Activated CD4-positive, alpha-beta T cell treated with anti-CD3 and anti-CD28 coated beads, Interleukin-2, amount 10 ng/mL, durations not matched to agents 24 days and 14 days (primary cell): ENCODE results near the gene SCN5A. TPM values are rescaled to one million over a fixed set of nuclear protein-coding genes. Genes with fewer than 3 reads are reported as not detected.

Experiments used
- DNase-seq: peaks from one replicate; pipeline ENCODE4 v3.0.0; 2022
- H3K27ac Mint-ChIP-seq: one replicate; pipeline ENCODE4 v1.8.0; 2022; ENCODE audit warnings: mild to moderate bottlenecking, mixed read lengths
- H3K27me3 Mint-ChIP-seq: one replicate; pipeline ENCODE4 v1.8.0; 2022; ENCODE audit warnings: mixed read lengths
- H3K36me3 Mint-ChIP-seq: one replicate; pipeline ENCODE4 v1.8.0; 2022; ENCODE audit warnings: low read depth, mild to moderate bottlenecking, mixed read lengths
- H3K4me1 Mint-ChIP-seq: one replicate; pipeline ENCODE4 v1.8.0; 2021; ENCODE audit warnings: mixed read lengths
- H3K4me3 Mint-ChIP-seq: one replicate; pipeline ENCODE4 v1.8.0; 2022; ENCODE audit warnings: mild to moderate bottlenecking, moderate library complexity, mixed read lengths
- H3K9me3 Mint-ChIP-seq: one replicate; pipeline ENCODE4 v1.8.0; 2021; ENCODE audit warnings: mixed read lengths
- intact Hi-C: fragments of 100-400 bp; cut with micrococcal nuclease; formaldehyde crosslinking; loops from one replicate; pipeline ENCODE4 v1.15.1; 2023
- total RNA-seq: library from RNA; stranded (reverse); gene quantifications from 2 replicates; pipeline ENCODE4 v1.2.3, GENCODE V29; 2022

Gene SCN5A
- total RNA-seq, 1 donor from 2014 or later, result not detected

DNA sequence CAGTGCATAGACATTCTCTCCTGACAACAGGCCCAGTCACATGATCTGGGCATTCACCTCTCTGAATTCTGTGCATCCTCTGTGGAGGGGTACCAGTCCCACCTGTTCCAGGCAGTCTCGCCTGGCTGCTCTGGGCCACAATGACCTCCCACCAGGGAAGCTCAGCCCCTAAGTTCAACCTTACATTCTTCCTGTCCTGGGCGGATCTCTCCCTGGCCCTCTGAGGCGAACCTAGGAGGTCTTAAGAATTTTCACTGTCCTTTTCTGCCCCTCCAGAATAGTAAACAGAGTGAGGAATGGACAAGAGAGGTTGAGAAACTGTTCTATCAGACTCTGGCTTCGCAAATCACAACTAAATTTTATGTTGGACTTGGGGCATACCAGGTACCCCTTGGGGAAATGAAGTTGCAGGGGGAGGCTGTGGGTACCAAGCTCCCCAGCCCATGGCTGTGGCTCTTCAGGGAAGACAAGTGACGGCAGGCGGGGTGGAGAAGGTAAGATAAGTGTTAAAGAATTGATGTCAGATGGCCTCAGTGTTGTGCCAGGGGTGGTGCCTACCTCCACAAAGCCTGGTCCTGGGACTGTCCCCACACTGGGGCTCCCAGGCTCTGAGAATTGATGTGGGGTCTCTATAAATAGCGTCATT lies 5.3 kb downstream of the SCN5A start:
- peaks cover 2% of the 10 kb centered on the region for H3K4me1 Mint-ChIP-seq
- no peak for DNase-seq

GRCh38 chr3:38643592-38643991 lies 5.9 kb downstream of the SCN5A start:
- DNase-seq, result no peak
- intact Hi-C loops, result no loop called here
- no peaks in the 10 kb centered on the region for H3K27me3 Mint-ChIP-seq
- peaks cover 1% of the 10 kb centered on the region for H3K4me1 Mint-ChIP-seq
- peaks cover under 1% of the 10 kb centered on the region for H3K36me3 Mint-ChIP-seq
- H3K27ac Mint-ChIP-seq, result no peak overlapping the region
- H3K9me3 Mint-ChIP-seq, result no peaks in the 10 kb centered on the region
- H3K4me3 Mint-ChIP-seq, result no peak overlapping the region

More for the DNA sequence above, 5.3 kb downstream of the SCN5A start:
- intact Hi-C loops, result no loop called here
- Mint-ChIP-seq H3K36me3 (peaks cover 1% of the 10 kb centered on the region), H3K4me3 (no peak overlapping the region), H3K9me3 (no peaks in the 10 kb centered on the region), H3K27me3 (no peaks in the 10 kb centered on the region), H3K27ac (no peak overlapping the region)

DNA sequence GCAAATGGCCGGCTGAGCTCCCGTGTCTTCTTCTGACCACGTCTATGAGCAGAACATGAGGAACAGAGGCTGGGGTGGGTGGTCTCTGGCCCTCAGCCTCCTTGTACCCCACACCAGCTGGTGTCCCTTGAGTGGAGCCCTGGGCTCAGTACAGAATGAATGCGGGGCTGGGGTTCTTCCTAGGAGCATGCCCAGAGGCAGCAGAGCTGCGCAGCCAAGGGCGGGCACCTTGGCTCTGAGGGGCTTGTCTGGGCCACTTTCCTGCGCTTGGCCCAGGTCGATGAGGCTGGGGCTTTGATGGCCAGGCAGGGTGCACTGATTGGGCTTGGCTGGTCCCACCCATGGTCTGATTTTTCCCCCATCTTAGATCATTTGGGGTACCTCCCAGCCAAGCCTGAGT lies 6.4 kb downstream of the SCN5A start:
- no peaks in the 10 kb centered on the region for H3K36me3 Mint-ChIP-seq
- H3K9me3 Mint-ChIP-seq, result no peaks in the 10 kb centered on the region
- no peaks in the 10 kb centered on the region for H3K27me3 Mint-ChIP-seq
- DNase-seq, result no peak
- H3K4me1 Mint-ChIP-seq, result no peaks in the 10 kb centered on the region
- intact Hi-C loops, result no loop called here
- H3K27ac Mint-ChIP-seq, result no peak overlapping the region
- H3K4me3 Mint-ChIP-seq, result no peak overlapping the region

DNA sequence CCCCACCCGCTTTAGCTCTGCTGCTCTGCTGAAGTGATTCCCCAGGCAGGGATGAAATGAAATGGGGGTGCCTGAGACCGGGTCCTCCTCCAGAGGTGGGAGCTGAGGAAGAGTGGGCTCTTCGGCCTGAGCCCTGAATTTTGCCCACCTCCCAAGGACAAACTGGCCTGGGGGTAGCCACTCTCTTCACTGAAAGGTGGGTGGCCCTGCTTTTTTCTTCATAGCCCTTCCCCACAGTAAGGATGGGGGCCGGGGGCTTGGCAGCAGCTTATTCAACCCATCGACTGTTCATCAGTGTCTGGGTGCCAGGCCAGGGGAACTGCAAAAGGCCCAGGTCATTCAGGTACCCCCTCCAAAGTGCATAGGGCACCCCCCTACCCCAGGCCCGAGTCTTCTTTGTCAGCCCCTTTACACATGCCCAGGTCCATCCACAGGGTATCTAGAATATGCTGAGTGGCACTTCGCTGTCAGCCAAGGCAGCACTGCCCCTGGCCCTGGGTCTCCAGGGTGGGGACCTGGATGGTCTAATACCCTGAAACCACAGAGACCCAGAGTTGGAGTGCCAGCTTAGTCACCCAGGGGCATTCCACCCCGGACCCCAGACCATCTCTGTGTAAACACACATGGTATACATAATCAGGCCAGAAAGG lies 7.9 kb downstream of the SCN5A start:
- no peaks in the 10 kb centered on the region for H3K4me1 Mint-ChIP-seq
- H3K36me3 Mint-ChIP-seq, result no peaks in the 10 kb centered on the region
- H3K27ac Mint-ChIP-seq, result no peak overlapping the region
- intact Hi-C loops, result no loop called here
- no peaks in the 10 kb centered on the region for H3K9me3 Mint-ChIP-seq
- H3K27me3 Mint-ChIP-seq, result peaks cover 6% of the 10 kb centered on the region
- no peak for DNase-seq
- no peak overlapping the region for H3K4me3 Mint-ChIP-seq

DNA sequence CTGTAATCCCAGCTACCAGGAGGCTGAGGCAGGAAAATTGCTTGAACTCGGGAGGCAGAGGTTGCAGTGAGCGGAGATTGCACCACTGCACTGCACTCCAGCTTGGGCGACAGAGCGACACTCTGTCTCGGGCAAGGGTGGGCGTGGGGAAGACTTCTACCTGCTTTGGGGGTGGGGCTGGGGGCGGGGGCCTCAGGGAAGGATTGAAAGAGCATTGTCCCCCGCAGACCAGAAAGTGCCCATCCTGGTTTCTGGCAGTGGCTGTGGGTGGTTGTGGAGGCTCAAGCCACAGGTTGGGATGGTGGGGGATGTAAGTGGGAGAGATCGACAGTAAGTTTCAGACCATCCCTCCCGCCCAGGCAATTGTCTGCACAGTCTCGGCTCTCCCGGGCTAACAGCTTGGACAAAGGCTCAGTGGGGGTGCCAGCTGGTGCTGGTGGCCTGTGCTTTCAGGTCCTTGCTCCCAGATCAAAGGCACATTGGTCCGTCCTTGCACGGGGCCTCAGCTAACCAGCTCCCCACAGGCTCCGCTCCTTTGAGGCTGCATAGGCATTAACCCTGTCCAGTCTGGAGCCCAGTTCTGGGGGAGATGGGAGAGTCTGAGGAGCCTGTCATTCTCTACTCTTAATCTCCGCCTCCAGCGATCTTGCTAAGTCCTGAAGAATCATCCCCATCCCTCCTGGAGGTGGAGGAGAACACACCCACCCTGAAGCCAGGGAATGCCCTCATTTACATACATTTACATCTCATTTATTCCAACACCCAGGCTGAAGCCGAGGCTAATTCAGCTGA lies 8.6 kb downstream of the SCN5A start:
- Mint-ChIP-seq H3K36me3 (no peaks in the 10 kb centered on the region), H3K27ac (no peak overlapping the region), H3K4me3 (no peak overlapping the region), H3K27me3 (peaks cover 6% of the 10 kb centered on the region), H3K9me3 (no peaks in the 10 kb centered on the region), H3K4me1 (no peaks in the 10 kb centered on the region)
- no peak for DNase-seq
- intact Hi-C loops, result no loop called here

DNA sequence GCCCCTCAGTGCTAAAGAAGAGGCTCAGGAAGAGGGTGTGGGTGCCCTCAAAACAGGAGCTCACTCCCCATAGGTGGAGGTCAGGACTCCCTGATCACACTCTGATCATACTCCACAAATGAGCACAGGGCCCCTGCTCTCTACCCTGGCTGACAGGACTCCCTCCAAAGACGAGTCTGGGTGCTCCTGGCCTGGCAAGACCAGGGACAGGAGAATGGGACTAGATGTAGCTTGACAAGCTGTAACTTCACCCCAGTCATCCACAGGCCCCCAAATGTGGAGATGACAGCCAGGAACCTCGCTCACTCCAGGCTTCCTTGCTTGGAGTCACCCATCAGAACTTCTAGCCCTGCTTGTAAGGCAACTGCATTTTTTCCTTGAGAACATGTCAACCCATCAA lies 11.1 kb downstream of the SCN5A start:
- Mint-ChIP-seq H3K36me3 (no peaks in the 10 kb centered on the region), H3K4me1 (peaks cover 3% of the 10 kb centered on the region), H3K9me3 (no peaks in the 10 kb centered on the region), H3K27me3 (peaks cover 14% of the 10 kb centered on the region), H3K27ac (no peak overlapping the region), H3K4me3 (no peak overlapping the region)
- intact Hi-C loops, result no loop called here
- no peak for DNase-seq

DNA sequence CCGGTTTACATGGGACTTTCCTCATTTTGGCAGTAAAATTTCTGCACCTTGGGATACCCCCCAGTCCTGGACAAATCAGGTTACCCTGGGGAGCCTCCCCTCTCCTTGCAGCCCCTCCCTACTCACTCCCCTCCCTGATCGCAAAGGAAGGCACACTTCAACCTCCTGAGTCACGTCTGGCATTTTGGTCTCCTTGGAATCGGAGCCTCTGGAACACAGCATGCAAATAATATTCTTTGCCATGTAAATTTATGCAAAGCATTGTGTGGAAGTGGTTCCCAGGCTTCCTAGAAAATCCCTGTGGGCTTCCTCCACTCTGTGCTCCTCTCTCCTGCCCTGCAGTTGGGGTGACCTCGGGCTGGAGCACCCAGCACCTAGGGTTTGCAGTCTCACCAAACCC lies 11.6 kb downstream of the SCN5A start:
- no peak overlapping the region for H3K4me3 Mint-ChIP-seq
- H3K27ac Mint-ChIP-seq, result no peak overlapping the region
- H3K4me1 Mint-ChIP-seq, result peaks cover 3% of the 10 kb centered on the region
- no peak for DNase-seq
- intact Hi-C loops, result no loop called here
- H3K9me3 Mint-ChIP-seq, result no peaks in the 10 kb centered on the region
- H3K27me3 Mint-ChIP-seq, result peaks cover 14% of the 10 kb centered on the region
- H3K36me3 Mint-ChIP-seq, result no peaks in the 10 kb centered on the region

GRCh38 chr3:38636881-38637280 lies 12.6 kb downstream of the SCN5A start:
- H3K27ac Mint-ChIP-seq, result no peak overlapping the region
- H3K4me3 Mint-ChIP-seq, result no peak overlapping the region
- no peak for DNase-seq
- H3K27me3 Mint-ChIP-seq, result peaks cover 14% of the 10 kb centered on the region
- H3K4me1 Mint-ChIP-seq, result peaks cover 3% of the 10 kb centered on the region
- intact Hi-C loops, result no loop called here
- no peaks in the 10 kb centered on the region for H3K36me3 Mint-ChIP-seq
- H3K9me3 Mint-ChIP-seq, result no peaks in the 10 kb centered on the region

DNA sequence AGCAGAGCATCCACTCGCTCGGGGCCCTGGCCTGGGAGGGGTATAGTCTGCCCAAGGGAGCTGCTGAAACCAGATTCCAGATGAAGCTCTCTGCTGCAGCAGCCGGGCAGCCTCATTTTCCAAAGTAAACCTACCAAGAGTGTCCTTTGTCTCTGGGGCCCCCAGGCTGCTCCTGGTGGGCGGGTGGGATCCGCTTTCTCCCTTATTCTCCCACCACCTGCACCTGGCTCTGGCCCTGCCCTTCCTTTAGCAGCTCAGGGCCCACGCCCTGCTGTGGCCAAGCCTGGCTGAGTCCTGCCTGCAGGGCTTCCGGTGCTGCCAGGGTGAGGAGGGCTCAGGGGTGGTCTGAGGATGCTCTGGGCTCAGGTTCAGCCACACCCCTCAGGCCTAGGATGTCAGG lies 13.0 kb downstream of the SCN5A start:
- DNase-seq, result no peak
- H3K27me3 Mint-ChIP-seq, result peaks cover 14% of the 10 kb centered on the region
- H3K4me1 Mint-ChIP-seq, result peaks cover 3% of the 10 kb centered on the region
- H3K27ac Mint-ChIP-seq, result no peak overlapping the region
- no peaks in the 10 kb centered on the region for H3K36me3 Mint-ChIP-seq
- H3K4me3 Mint-ChIP-seq, result no peak overlapping the region
- no peaks in the 10 kb centered on the region for H3K9me3 Mint-ChIP-seq
- intact Hi-C loops, result no loop called here

GRCh38 chr3:38634111-38634510 lies 15.4 kb downstream of the SCN5A start:
- Mint-ChIP-seq H3K9me3 (no peaks in the 10 kb centered on the region), H3K36me3 (no peaks in the 10 kb centered on the region), H3K4me3 (no peak overlapping the region), H3K27ac (no peak overlapping the region), H3K4me1 (peaks cover 3% of the 10 kb centered on the region), H3K27me3 (peaks cover 14% of the 10 kb centered on the region)
- intact Hi-C loops, result no loop called here
- no peak for DNase-seq

DNA sequence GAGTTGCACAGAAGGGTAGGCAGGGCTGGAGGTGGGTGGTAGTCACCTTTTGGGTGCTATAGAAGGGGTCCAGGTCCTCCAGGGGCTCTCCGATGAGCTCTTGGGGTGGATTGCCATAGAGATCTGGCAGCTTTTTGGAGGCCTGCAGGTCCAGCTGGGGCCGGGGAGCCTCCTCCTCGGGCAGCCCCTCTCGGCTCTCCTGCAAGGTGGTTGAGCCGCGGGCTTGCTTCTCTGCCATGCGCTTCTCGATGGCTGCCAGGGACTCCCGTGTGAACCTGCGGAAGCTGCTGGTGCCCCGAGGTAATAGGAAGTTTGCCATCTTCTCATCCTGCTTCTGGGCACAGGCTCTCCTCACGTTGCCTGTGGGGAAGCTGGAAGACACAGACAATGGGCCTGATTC lies 16.5 kb downstream of the SCN5A start:
- no peak overlapping the region for H3K4me3 Mint-ChIP-seq
- no peak for DNase-seq
- H3K27ac Mint-ChIP-seq, result no peak overlapping the region
- H3K27me3 Mint-ChIP-seq, result peaks cover 14% of the 10 kb centered on the region
- H3K4me1 Mint-ChIP-seq, result peaks cover 3% of the 10 kb centered on the region
- intact Hi-C loops, result no loop called here
- H3K36me3 Mint-ChIP-seq, result no peaks in the 10 kb centered on the region
- H3K9me3 Mint-ChIP-seq, result no peaks in the 10 kb centered on the region

DNA sequence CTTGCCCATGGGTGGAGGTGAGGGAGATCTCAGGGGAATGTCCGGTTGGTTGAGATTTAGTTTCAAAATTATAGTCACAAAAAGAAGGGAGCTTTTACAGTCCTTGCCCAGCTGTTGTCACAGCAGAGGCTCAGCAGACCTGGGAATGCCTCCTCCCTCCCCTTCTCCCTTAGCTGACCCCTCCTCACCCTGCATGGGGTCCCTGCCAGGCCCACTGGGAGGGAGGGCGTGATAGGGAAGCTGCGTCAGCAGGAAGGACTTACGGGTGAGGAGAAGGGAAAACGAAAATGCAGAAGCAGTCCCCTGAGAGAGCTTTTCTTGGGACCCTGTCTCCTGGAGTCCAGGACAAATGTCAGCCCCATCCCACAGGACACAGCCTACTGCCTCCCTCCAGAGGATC lies 18.9 kb downstream of the SCN5A start:
- DNase-seq, result no peak
- Mint-ChIP-seq H3K27me3 (peaks cover 8% of the 10 kb centered on the region), H3K36me3 (no peaks in the 10 kb centered on the region), H3K4me3 (no peak overlapping the region), H3K27ac (no peak overlapping the region), H3K4me1 (peaks cover 3% of the 10 kb centered on the region), H3K9me3 (no peaks in the 10 kb centered on the region)
- intact Hi-C loops, result no loop called here

- no peak overlapping the region for H3K4me3 Mint-ChIP-seq
- DNase-seq, result no peak
- no peaks in the 10 kb centered on the region for H3K36me3 Mint-ChIP-seq
- H3K9me3 Mint-ChIP-seq, result no peaks in the 10 kb centered on the region
- H3K4me1 Mint-ChIP-seq, result peaks cover 3% of the 10 kb centered on the region
- H3K27me3 Mint-ChIP-seq, result peaks cover 8% of the 10 kb centered on the region
- intact Hi-C loops, result no loop called here
- H3K27ac Mint-ChIP-seq, result no peak overlapping the region
Observed at GRCh38 chr3:38630070-38630469, 19.4 kb downstream of the SCN5A start.

- H3K9me3 Mint-ChIP-seq, result no peaks in the 10 kb centered on the region
- H3K4me1 Mint-ChIP-seq, result peaks cover under 1% of the 10 kb centered on the region
- H3K4me3 Mint-ChIP-seq, result no peak overlapping the region
- intact Hi-C loops, result no loop called here
- H3K27me3 Mint-ChIP-seq, result peaks cover 3% of the 10 kb centered on the region
- H3K27ac Mint-ChIP-seq, result no peak overlapping the region
- no peak for DNase-seq
- H3K36me3 Mint-ChIP-seq, result no peaks in the 10 kb centered on the region
Observed at GRCh38 chr3:38628835-38629234, 20.7 kb downstream of the SCN5A start.
